ENCODE measurements around the gene VAC14.

VAC14 gene

GRCh38 chr16:70754371-70754770 lies 46.6 kb downstream of the VAC14 start:
- H3K4me3 ChIP-seq (ENCODE audit: low read length) = no peak overlapping the region
- TF ChIP-seq CTCF (conservative IDR thresholded peaks at IDR 0.05; ENCODE audit: low read depth, low read length) = no peak
- no peak for DNase-seq (ENCODE audit: low read depth)

- H3K4me3 ChIP-seq (ENCODE audit: low read length) = no peak overlapping the region
- DNase-seq (ENCODE audit: low read depth) = no peak
- no peak for TF ChIP-seq CTCF (conservative IDR thresholded peaks at IDR 0.05; ENCODE audit: low read depth, low read length)
Measured at GRCh38 chr16:70753694-70754325, 47.1 kb downstream of the VAC14 start.

- H3K4me3 ChIP-seq (ENCODE audit: low read length) = no peak overlapping the region
- no peak for TF ChIP-seq CTCF (conservative IDR thresholded peaks at IDR 0.05; ENCODE audit: low read depth, low read length)
- no peak for DNase-seq (ENCODE audit: low read depth)
Measured at GRCh38 chr16:70753228-70753627, 47.7 kb downstream of the VAC14 start.

- no peak for TF ChIP-seq CTCF (conservative IDR thresholded peaks at IDR 0.05; ENCODE audit: low read depth, low read length)
- H3K4me3 ChIP-seq (ENCODE audit: low read length) = no peak overlapping the region
Measured at GRCh38 chr16:70752426-70752825, 48.5 kb downstream of the VAC14 start.

GRCh38 chr16:70751593-70751992 lies 49.4 kb downstream of the VAC14 start:
- no peak for TF ChIP-seq CTCF (conservative IDR thresholded peaks at IDR 0.05; ENCODE audit: low read depth, low read length)
- H3K4me3 ChIP-seq (ENCODE audit: low read length) = no peak overlapping the region
- DNase-seq (ENCODE audit: low read depth) = no peak

More at GRCh38 chr16:70752426-70752825, 48.5 kb downstream of the VAC14 start:
- no peak for DNase-seq (ENCODE audit: low read depth)

GRCh38 chr16:70750893-70751467 lies 50.0 kb downstream of the VAC14 start:
- no peak for TF ChIP-seq CTCF (conservative IDR thresholded peaks at IDR 0.05; ENCODE audit: low read depth, low read length)
- no peak for DNase-seq (ENCODE audit: low read depth)
- H3K4me3 ChIP-seq (ENCODE audit: low read length) = no peak overlapping the region

Measured in retinal pigment epithelial cell (primary cell).